ENCODE data around the gene CYP2A13. TPM values are rescaled to one million over a fixed set of nuclear protein-coding genes. Genes with fewer than 3 reads are reported as not detected.
"Not testable (repeated sequence)": the region's sequence is repeated elsewhere in the genome, so short reads cannot be mapped to it uniquely, and the experiment has no call there.

The CYP2A13 gene
- total RNA-seq, 1 donor from 2014 or later: not detected

GRCh38 chr19:41111296-41111695 lies 23.0 kb downstream of the CYP2A13 start:
- H3K4me1 Mint-ChIP-seq (ENCODE audit: unreplicated experiment): no peaks in the 10 kb centered on the region
- DNase-seq (ENCODE audit: extremely low spot score, unreplicated experiment): no peak
- no peaks in the 10 kb centered on the region for H3K9me3 Mint-ChIP-seq (ENCODE audit: unreplicated experiment)
- TF ChIP-seq CTCF (IDR thresholded peaks at IDR 0.05): no peak
- H3K27ac Mint-ChIP-seq (ENCODE audit: unreplicated experiment): no peak overlapping the region
- peaks cover 12% of the 10 kb centered on the region for H3K27me3 Mint-ChIP-seq (ENCODE audit: unreplicated experiment)
- no peak overlapping the region for H3K4me3 Mint-ChIP-seq (ENCODE audit: unreplicated experiment)
- H3K36me3 Mint-ChIP-seq (ENCODE audit: unreplicated experiment): no peaks in the 10 kb centered on the region

DNA sequence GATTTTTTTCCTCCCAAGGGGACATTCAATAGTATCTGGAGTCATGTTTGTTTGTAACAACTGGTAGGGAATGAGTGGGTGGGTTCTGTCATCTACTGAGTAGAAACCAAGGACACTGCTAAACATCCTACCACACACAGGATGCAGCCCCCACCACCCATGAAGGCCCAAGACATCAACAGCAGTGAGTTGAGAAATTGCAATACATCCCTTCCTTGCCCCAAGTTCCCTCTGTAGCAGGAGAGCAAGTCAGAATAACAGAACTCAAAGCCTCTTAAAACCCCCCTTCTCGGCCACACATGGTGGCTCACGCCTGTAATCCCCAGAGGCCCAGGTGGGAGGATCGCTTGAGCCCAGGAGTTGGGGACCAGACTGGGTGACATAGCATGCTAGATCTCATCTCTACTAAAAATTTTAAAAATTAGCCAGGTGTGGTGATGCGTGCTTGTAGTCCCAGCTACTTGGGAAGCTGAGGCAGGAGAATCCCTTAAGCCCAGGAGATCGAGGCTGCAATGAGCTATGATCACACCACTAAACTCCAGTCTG lies 23.6 kb downstream of the CYP2A13 start:
- no peak for TF ChIP-seq CTCF (IDR thresholded peaks at IDR 0.05)
- H3K27ac Mint-ChIP-seq (ENCODE audit: unreplicated experiment): no peak overlapping the region
- no peaks in the 10 kb centered on the region for H3K9me3 Mint-ChIP-seq (ENCODE audit: unreplicated experiment)
- H3K36me3 Mint-ChIP-seq (ENCODE audit: unreplicated experiment): no peaks in the 10 kb centered on the region
- H3K4me1 Mint-ChIP-seq (ENCODE audit: unreplicated experiment): no peaks in the 10 kb centered on the region
- peaks cover 12% of the 10 kb centered on the region for H3K27me3 Mint-ChIP-seq (ENCODE audit: unreplicated experiment)
- H3K4me3 Mint-ChIP-seq (ENCODE audit: unreplicated experiment): no peak overlapping the region
- no peak for DNase-seq (ENCODE audit: extremely low spot score, unreplicated experiment)

- no peaks in the 10 kb centered on the region for H3K4me1 Mint-ChIP-seq (ENCODE audit: unreplicated experiment)
- H3K27ac Mint-ChIP-seq (ENCODE audit: unreplicated experiment): no peak overlapping the region
- no peak for DNase-seq (ENCODE audit: extremely low spot score, unreplicated experiment)
- H3K9me3 Mint-ChIP-seq (ENCODE audit: unreplicated experiment): no peaks in the 10 kb centered on the region
- no peak overlapping the region for H3K4me3 Mint-ChIP-seq (ENCODE audit: unreplicated experiment)
- no peaks in the 10 kb centered on the region for H3K36me3 Mint-ChIP-seq (ENCODE audit: unreplicated experiment)
- no peak for TF ChIP-seq CTCF (IDR thresholded peaks at IDR 0.05)
- H3K27me3 Mint-ChIP-seq (ENCODE audit: unreplicated experiment): peaks cover 13% of the 10 kb centered on the region
These were observed 24.6 kb downstream of the CYP2A13 start for GRCh38 chr19:41112728-41113290.

DNA sequence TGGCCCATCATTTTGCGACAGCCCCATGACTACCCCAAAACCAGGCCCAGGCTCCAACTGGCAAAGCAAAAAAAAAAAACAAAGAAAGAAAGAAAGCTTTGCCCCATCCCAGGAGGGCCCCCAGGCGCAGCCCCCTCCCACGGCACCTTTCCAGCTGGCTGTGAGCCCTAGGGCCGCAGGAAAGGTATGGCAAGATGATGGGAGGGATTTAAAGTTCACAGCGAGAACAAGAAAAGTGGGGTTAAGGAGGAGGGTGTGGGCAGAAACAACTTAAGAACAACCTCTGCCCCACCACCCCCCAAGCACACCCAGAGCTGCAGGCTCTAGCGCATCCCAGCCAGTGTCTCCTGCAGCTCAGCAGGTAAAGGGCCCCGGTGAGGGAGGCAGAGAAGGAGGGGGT lies 25.9 kb downstream of the CYP2A13 start, which contains the start of gene CYP2F1:
Gene CYP2F1, plus strand, starts transcription at position 301 of the 400 bp plus-strand sequence. CDS start 1,757 bp downstream, outside the sequence.
- Mint-ChIP-seq H3K27me3 (ENCODE audit: unreplicated experiment) (peaks cover 13% of the 10 kb centered on the region), H3K9me3 (ENCODE audit: unreplicated experiment) (no peaks in the 10 kb centered on the region), H3K36me3 (ENCODE audit: unreplicated experiment) (no peaks in the 10 kb centered on the region), H3K4me3 (ENCODE audit: unreplicated experiment) (no peak within 1 kb of the TSS), H3K4me1 (ENCODE audit: unreplicated experiment) (no peaks in the 10 kb centered on the region), H3K27ac (ENCODE audit: unreplicated experiment) (no peak within 1 kb of the TSS)
- DNase-seq (ENCODE audit: extremely low spot score, unreplicated experiment): no peak
- TF ChIP-seq CTCF (IDR thresholded peaks at IDR 0.05): no peak

DNA sequence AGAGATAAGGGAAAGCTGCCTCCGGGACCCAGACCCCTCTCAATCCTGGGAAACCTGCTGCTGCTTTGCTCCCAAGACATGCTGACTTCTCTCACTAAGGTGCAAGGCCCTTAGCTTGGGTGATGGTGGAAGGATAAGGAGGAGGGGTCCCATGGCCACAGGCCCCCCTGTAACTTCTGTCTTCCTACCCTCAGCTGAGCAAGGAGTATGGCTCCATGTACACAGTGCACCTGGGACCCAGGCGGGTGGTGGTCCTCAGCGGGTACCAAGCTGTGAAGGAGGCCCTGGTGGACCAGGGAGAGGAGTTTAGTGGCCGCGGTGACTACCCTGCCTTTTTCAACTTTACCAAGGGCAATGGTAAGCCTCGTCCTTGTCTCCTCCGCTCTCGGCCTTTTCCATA lies 28.0 kb downstream of the CYP2A13 start:
- no peak for DNase-seq (ENCODE audit: extremely low spot score, unreplicated experiment)
- Mint-ChIP-seq H3K27me3 (ENCODE audit: unreplicated experiment) (peaks cover 13% of the 10 kb centered on the region), H3K36me3 (ENCODE audit: unreplicated experiment) (no peaks in the 10 kb centered on the region), H3K27ac (ENCODE audit: unreplicated experiment) (no peak overlapping the region), H3K4me1 (ENCODE audit: unreplicated experiment) (no peaks in the 10 kb centered on the region), H3K9me3 (ENCODE audit: unreplicated experiment) (no peaks in the 10 kb centered on the region), H3K4me3 (ENCODE audit: unreplicated experiment) (no peak overlapping the region)
- no peak for TF ChIP-seq CTCF (IDR thresholded peaks at IDR 0.05)

DNA sequence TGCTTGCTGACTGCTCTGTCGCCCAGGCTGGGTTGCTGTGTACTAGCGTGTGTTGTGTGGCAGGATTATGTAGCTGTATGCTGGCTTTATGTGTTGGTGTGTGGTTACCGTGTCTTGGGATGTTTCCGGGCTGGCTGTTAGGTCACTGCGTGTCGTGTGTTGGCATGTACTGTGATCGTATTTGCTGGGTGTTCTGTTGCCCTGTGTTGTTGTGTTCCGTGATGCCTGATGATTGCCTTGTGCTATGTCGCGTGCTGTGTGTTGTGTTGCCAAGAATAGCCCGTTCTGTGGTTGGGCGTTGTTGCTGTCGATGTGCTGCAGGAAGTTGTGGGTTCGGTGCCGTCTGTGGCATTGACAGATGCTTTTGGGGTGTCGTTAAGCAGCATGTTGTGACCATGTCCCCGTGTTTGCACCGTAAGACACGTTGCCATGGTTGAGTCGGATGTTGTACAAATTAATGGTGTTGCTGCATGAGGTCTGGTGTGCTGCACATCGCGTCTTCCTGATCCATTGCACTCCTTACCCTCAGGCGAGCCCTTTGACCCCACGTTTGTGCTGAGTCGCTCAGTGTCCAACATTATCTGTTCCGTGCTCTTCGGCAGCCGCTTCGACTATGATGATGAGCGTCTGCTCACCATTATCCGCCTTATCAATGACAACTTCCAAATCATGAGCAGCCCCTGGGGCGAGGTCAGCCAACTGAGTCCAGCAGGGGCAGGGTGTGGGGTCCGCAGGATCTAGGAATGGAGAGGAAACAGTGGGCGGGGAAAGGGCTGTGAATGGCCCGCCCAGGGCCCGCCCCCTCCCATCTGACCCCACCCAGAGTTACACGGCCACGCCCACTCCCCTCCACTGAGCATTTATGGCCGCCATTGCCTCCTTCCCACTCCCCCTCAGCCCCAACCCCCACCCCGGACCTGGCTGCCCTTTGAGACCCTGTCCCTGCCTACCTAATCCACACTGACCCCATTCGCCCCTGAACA lies 33.0 kb downstream of the CYP2A13 start:
- DNase-seq (ENCODE audit: extremely low spot score, unreplicated experiment); H3K27ac Mint-ChIP-seq (ENCODE audit: unreplicated experiment); H3K4me3 Mint-ChIP-seq (ENCODE audit: unreplicated experiment); H3K27me3 Mint-ChIP-seq (ENCODE audit: unreplicated experiment); H3K9me3 Mint-ChIP-seq (ENCODE audit: unreplicated experiment); H3K4me1 Mint-ChIP-seq (ENCODE audit: unreplicated experiment); H3K36me3 Mint-ChIP-seq (ENCODE audit: unreplicated experiment): not testable (repeated sequence)

DNA sequence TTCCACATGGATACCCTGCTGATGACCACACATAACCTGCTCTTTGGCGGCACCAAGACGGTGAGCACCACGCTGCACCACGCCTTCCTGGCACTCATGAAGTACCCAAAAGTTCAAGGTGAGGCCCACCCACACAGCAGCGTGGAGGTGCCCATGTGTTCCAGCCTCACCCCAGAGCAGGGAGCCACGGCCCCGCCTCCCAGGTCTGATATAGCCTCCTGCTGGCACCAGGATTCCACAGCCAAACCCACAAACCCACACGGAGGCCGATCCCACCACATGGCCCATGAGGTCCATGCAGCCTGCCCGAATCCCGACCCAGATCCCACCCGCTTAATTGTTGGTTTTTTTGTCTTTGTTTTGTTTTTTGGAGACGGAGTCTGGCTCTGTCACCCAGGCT lies 34.6 kb downstream of the CYP2A13 start:
- H3K9me3 Mint-ChIP-seq (ENCODE audit: unreplicated experiment); H3K4me3 Mint-ChIP-seq (ENCODE audit: unreplicated experiment); DNase-seq (ENCODE audit: extremely low spot score, unreplicated experiment); H3K4me1 Mint-ChIP-seq (ENCODE audit: unreplicated experiment); H3K36me3 Mint-ChIP-seq (ENCODE audit: unreplicated experiment); H3K27ac Mint-ChIP-seq (ENCODE audit: unreplicated experiment); H3K27me3 Mint-ChIP-seq (ENCODE audit: unreplicated experiment): not testable (repeated sequence)
